HG03571 (cell line): ENCODE data around the gene PNMA8B.
"Not testable (repeated sequence)": the region's sequence is repeated elsewhere in the genome, so short reads cannot be mapped to it uniquely, and the experiment has no call there.

ENCODE experiments used
- ATAC-seq: cut with Tn5 transposase; IDR thresholded peaks from one replicate; pipeline ENCODE4 v1.9.1; 2021; ENCODE audit not compliant: unreplicated experiment

PNMA8B gene

DNA sequence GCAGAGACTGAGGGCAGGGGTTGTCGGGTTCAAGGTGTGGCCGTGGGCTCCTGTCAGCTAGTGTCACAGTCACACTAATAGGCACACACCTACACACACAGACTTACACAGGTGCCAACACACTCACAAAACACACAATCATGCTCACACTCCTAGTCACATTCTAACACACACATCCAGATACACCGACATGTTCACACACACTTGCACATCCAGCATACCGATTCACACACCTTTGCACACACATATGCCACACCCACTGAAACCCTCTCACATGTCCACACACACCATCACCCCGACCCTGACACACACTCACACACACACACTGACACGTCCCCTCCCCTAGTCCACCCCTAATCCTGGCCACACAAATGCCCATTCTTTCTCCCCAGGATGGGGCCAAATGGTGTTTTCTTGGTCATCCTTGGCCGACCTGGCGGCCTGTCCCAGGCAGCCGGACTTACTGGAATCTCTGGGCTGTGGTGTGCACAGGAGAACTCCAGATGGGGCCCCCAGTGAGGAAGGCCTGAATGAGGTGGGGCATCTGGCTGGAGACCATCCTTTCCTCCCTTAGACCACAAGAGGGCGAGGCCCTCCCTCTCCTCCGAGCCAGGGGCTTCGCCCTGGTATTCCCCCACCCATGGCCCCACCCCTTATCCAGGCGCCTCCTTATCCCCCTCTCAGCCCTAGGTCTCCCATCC lies 19.1 kb upstream of the PNMA8B start:
- no peak for ATAC-seq

- ATAC-seq, result no peak
Measured at GRCh38 chr19:46513461-46514236, 18.0 kb upstream of the PNMA8B start.

- no peak for ATAC-seq
Measured at GRCh38 chr19:46511237-46511636, 15.6 kb upstream of the PNMA8B start.

DNA sequence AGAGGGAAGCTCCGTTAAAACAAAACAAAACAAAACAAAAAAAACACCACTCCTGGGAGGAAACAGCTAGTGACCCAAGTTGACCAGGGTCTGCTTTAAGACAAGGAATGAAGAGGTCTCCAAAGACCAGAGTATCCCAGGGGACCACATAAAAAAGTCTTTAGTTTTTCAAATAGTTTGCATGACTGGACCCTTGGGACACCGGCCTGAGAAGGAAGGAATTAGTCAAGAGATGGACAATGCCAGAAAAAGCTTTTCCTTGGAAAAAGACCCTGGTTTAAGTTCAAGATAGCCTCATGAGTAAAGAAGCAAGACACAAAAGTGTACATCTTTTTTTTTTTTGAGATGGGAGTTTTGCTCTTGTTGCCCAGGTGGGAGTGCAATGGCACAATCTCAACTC lies 12.5 kb upstream of the PNMA8B start:
- no peak for ATAC-seq

DNA sequence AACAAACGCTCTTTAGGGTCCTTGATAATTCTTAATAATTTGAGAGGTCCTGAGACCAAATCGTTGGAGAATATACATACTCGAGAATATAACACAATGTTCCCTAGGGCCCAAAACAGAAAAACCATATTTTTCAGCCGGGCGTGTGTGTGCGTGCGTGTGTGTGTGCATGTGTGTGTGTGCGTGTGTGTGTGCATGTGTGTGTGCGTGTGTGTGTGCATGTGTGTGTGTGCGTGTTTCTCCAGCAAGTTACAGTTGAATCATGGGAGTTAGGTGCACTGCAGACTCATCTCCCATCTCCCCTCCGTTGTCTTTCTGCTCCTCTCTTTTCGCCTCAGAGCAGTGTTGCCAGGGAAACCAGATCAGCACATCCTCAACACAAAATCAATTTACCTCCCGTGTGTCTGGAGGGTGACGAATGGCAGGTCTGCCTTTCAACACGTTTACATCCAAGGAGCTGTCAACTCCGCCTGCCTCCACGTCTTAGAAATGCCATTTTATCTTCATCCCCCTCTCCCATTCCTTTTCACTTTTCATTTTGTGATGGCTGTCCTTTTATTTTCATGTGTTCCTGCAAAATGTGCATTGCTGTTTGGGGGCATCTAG lies 8.3 kb upstream of the PNMA8B start:
- ATAC-seq, result no peak

DNA sequence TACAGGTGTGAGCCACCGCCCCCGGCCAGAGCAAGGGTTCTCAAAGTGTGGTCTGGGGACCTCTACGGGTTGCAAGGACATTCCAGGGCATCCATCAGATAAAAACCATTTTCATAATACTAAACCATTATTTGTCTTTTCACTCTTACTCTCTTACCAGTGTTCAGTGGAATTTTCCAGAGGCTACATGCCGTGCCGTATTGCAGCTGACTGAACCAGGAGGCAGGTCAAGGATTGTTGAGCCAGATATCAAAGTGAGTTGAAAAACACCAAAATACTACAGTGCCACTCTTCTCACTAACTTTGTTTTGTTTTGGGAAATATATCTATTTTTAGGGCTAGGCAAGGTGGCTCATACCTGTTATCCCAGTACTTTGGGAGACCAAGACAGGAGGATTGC lies 7.2 kb upstream of the PNMA8B start:
- ATAC-seq, result no peak

DNA sequence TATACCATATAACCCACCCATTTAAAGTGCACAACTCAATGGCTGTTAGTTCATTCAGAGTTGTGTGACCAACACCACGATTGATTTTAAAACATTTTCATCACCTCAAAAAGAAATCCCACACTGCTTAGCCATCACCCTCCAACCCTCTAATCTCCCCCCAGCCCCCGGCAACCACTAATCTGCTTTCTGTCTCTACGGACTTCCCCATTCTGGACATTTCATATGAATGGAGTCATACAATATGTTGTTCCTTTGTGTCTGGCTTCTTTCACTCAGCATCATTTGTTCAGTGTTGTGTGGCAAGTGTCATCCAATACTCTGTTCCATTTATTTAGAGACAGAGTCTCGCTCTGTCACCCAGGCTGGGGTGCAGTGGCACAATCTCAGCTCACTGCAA lies 4.0 kb upstream of the PNMA8B start:
- ATAC-seq, result no peak

DNA sequence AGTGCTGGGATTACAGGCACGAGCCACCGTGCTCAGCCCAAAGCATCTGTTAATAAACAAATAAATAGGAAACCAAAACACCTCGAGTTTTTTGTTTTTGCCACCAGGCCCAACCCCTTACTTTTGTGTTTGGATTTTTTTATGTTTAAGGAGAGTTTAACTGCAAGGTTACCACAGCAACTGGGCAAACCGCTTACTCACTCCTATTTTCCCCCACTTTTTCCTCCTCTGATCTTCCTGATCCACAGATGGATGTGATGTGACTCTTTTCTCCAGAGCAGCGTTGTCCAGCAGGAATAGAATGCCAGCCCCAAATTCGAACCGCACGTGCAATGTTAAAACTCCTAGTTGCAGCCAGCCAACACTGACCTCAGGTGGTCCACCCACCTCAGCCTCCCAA lies 2.1 kb upstream of the PNMA8B start:
- no peak for ATAC-seq

- ATAC-seq, result not testable (repeated sequence)
Measured at GRCh38 chr19:46496886-46497285, 1.2 kb upstream of the PNMA8B start.

- ATAC-seq, result no peak
Measured at GRCh38 chr19:46496304-46496703, 637 bp upstream of the PNMA8B start.

DNA sequence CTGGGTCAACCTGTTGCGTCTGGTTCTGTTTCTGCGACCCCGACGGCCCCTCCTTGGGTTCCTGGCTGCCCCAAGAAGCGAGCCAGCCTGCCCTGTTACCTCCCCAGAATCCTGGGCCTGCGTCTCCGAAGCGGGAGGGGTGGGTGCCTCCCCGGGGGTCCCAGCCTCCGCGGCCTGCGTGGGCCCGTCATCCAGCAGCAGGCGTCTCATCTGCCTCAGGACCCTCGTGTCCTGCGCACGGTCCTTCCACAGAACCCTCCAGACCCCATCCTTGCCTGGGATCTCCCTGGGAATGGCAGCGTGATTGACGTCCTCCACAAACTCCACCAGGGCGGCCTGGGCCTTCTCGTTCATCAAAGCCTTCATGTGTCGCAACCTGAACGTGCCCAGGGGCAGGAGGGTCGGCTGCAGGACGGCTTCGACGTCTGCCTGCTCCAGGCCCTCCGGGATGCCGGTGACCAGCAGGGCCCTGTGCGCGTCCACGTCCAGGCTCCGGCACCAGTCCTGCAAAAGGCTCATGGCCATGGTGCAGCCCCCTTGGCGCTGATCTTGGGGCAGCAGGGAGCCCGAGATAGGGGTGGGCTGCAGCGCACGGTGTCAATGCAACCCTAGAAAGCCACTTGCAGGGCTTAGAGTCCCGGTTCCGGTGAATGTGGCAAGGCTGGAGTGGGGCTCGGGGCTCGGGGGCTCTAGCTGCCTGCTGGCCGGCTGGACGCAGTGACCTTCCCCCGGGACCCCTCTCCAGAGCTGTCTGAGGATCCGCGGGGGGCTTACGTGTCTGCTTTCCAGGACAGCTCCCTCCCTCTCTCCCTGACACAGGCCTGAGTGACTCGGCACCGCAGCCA lies 504 bp downstream of the PNMA8B start:
- no peak for ATAC-seq

DNA sequence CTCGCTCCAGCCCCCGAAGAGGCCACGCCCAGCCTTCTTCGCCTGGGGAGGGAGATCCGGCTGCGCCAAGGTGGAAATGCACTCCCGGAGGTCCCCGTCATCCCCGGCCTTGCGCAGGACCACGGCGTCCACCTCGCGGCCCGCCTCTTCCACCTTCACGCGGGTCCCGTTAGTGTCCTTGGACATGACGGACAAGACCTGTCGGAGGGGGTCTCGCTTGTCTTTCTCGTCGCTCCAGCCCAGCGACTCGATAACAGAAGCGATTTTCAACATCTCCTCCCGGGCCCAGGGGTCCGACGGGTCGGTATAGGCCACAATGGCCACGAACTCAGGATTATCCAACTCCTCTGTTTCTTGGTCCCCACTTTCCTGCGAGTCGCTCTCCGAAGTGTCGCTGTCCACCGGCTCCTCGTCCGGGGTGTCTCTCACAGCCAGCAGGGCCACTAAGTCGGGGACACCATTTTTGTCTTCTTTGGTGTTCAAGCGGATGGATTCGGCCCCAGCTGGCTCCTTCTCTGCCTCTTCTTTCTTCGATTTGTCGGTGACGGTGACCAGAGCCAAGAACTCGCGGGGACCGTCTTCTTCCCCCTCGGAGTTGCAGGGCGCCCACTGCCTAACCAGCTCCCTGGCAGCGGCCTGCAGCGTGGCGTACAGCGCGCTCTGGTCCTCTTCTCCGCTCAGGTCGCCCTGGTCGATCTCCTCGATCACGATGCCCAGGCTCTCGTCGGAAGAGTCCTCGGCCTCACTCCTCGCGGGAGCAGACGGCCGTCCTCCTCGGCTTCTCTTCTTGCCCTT lies 1.3 kb downstream of the PNMA8B start:
- ATAC-seq, result no peak

DNA sequence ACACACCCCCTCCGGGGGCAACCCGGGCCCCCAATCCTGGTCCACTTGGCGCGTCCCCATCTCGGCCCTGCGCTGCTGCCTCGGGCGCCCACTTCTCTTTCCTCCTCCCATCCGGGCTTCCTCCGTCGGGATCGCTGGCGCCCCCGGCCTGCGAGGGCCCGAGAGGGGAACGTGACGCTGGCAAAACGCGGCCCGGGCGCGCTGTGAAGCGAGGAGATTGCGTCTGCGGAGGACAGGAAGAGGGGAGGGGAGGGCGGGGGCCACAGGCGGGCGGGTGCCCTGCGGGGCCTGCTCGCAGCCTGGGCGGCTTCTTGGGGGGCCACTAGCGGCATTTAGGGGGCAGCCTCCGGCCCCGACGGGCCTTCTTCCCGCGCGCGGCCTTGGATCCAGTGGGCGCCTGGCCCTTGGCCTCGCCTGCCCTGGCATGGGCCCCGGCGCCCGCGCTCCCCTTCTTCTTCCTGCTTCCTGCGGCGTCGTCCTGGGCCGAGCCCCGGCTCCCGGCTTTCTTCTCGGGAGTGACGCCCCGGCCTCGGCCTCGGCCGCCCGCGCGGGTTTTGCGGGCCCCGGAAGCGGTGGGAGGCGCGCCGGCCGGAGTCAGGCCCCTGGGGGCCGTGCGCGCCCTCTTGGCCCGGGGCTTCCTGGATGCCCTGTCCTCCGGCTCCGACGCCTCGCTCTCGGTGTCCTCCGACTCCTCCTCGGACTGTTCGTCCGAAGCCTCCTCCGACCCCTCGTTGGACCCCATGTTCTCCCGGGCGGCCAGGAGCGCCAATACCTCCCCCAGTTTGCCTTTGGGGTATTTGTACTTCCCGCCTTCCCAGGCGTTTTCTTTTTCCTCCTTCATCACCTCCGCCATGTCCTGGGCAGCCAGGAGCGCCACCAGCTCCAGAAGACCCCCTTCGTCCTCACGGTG lies 2.2 kb downstream of the PNMA8B start:
- no peak for ATAC-seq

DNA sequence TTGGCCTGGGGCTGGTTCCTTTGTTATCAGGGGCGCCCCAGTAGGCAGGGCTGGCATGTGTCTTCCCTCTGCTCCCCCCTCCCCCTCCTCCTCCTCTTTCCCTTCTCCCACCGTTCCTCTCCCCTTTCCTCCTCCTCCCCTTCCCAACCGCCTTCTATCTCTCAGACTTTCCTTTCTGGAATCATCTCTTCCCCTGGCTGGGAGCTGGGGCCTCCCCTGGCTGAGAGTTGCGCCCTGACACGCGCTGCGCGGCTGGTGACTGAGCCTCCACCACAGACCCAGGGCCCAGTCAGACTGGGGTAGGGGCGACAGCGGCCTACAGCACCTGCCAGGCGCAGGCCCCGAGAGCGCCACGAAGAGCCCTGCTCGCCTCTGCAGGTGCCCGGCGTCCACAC lies 2.8 kb downstream of the PNMA8B start:
- ATAC-seq, result no peak

DNA sequence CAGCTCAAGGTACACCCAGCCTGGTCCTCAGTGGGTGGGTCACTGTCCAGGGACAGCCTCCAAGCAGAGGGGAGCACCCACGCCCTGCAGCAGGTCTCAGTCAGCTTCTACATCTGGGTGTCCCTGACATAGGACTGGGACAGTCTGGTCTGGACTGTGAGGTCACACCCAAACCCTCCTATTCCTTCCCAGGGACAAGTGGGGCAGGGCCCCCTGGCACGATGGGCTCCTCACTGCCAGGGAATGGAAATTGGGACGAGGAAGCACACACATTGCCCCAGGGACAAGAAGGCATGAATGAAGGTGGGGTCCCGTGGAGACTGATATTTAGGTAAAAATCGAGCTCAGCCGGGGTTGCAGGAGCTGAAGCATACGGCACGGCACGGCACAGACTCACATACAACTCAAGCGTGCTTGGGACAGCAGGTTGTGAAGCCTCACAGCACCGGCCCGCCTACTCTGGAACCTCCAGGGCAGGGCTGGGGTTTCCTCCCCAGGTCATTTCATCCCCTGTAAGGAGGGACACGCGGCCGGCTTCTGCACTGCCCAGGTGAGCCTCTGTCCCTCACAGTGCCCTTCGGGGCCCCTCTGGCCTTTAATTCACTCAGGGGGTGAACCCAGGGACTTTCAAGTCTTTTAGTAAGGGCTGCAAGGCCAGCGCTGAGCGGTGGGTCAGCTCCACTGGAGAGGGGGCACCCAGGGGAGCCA lies 3.5 kb downstream of the PNMA8B start:
- no peak for ATAC-seq

DNA sequence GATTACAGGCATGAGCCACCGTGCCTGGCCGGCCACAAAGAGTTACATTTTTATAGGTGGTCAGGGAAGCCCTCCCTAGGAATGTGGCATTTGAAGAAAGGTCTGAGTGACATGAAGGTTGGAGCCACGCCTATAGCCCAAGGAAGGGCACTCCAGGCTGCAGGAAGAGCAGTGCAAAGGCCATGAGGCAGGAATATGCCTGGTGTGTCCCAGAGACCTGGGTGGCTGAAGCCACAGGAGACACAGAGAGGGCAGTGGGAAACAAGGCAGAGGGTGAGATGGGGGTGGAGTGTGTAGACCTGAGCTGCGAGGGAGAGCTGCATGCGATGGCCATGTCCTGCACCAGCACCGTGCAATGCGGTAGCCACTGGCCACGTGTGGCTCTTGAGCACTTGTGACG lies 4.9 kb downstream of the PNMA8B start:
- ATAC-seq, result no peak

DNA sequence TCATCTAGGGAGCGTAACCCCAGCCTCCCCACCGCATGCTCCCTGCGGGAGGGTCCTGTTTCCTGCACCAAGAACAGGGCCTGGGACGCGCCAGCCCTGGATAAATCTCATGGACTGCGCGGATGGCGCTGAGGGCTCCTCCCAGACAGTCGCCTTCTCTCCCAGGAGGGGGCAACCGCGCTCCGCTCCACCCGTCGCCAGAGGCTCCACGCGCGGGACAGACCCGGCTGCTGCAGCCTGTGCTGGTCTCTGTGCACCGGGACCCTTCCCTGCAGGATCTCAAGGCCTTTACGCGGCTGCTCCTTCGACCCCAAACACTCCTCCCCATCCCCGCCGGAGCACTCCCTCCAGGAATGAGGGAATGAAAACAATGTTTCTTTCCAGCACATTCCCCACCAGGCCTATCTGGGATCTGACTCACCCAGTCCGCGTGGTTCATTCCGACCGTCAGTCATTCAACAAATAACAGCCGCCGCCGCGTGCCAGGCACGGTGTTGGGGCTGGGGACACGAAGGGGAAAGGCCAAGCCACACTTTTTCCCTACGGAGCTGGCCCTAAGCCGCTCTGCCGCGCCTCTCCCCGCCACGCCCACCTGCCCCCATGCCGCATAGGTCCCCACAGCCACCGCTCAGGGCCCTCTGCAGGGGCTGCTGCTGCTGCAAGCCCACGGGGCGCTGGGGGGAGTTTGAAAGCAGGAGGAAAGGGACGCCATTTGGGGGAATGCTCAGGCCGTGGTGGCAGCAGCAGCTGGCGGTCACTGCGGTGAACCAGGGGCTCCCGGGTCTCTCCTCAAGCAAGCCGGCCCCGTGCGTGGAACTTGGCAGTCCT lies 6.0 kb downstream of the PNMA8B start:
- ATAC-seq, result no peak

GRCh38 chr19:46488551-46488950 lies 7.1 kb downstream of the PNMA8B start:
- no peak for ATAC-seq
